Prostate gland (tissue), 2 donors: ENCODE results near the gene DPYSL5. TPM values are rescaled to one million over a fixed set of nuclear protein-coding genes. Genes with fewer than 3 reads are reported as not detected.

Source experiments
- DNase-seq: peaks from one replicate; pipeline ENCODE4 v3.0.0-alpha.2; 2019; ENCODE audit warnings: low spot score
- H3K27ac ChIP-seq, 2 donors: fragments of 200-600 bp; sonication (generic); 2 replicates each; pipeline ENCODE4 v1.5.1; 2017 to 2019
- H3K27me3 ChIP-seq: fragments of 200-600 bp; sonication (generic); replicated peaks from 2 replicates; pipeline ENCODE4 v1.5.1; 2019; ENCODE audit not compliant: insufficient read depth
- H3K36me3 ChIP-seq, 2 donors: fragments of 200-600 bp; sonication (generic); 1 replicate in 1 of 2; 2 replicates in 1 of 2; pipeline versions ENCODE4 v1.5.1 to v1.8.1; 2017 to 2019
- H3K4me1 ChIP-seq: fragments of 200-600 bp; sonication (generic); replicated peaks from 2 replicates; pipeline ENCODE4 v1.5.1; 2019
- H3K4me3 ChIP-seq, 2 donors: fragments of 200-600 bp; sonication (generic); 2 replicates each; pipeline ENCODE4 v1.5.1; 2017 to 2019
- H3K9me3 ChIP-seq: fragments of 200-600 bp; sonication (generic); 2 replicates; pipeline ENCODE4 v1.5.1; 2017
- CTCF ChIP-seq, 4 experiments: fragments of 200-600 bp in 2 of 4; fragments of 450-650 bp in 2 of 4; sonication (generic) in 2 of 4; IDR thresholded peaks; 1 replicate in 3 of 4; 2 replicates in 1 of 4; pipeline ENCODE4 v1.5.1; 2016 to 2019; ENCODE audit warnings: antibody characterized with exemption in 4 of 4, mild to moderate bottlenecking in 2 of 4, moderate library complexity in 2 of 4
- POLR2A ChIP-seq: fragments of 450-650 bp; IDR thresholded peaks from one replicate; pipeline ENCODE4 v1.6.1; 2016; ENCODE audit warnings: antibody characterized with exemption, mild to moderate bottlenecking
- POLR2AphosphoS5 ChIP-seq: sonication (generic); formaldehyde crosslinking; IDR thresholded peaks from one replicate; pipeline ENCODE4 v1.6.1; 2017; ENCODE audit warnings: antibody characterized with exemption
- WGBS: methylation state at CpG from one replicate; pipeline ENCODE4 v1.1.5; 2018; 5-methylcytosine and 5-hydroxymethylcytosine counted together
- intact Hi-C: fragments of 100-400 bp; cut with DNase I; formaldehyde crosslinking; loops from one replicate; pipeline ENCODE4 v1.14.2; 2022
- total RNA-seq, 2 donors: library from RNA; depleted of rRNA; stranded (reverse); fragments of >200 nt; gene quantifications; one replicate each; pipeline ENCODE4 v1.1.0, GENCODE V29; 2016

DPYSL5 gene
- total RNA-seq, 2 donors from 2014 or later: 1.2 TPM; not detected in 1

GRCh38 chr2:26860211-26860850, 12.4 kb downstream of the DPYSL5 start:
- H3K9me3 ChIP-seq: no peaks in the 10 kb centered on the region
- no peaks in the 10 kb centered on the region for H3K27me3 ChIP-seq
- WGBS: 67% methylated on average over 3 of the region's 3 CpGs
- no peak for DNase-seq
- intact Hi-C loops: no loop called here
- TF ChIP-seq POLR2AphosphoS5: no peak
- TF ChIP-seq CTCF (IDR thresholded peaks at IDR 0.05): no peak
- TF ChIP-seq POLR2A: no peak
- no peak overlapping the region for H3K27ac ChIP-seq
- H3K4me3 ChIP-seq: no peak overlapping the region
- H3K36me3 ChIP-seq: no peaks in the 10 kb centered on the region
- no peaks in the 10 kb centered on the region for H3K4me1 ChIP-seq

- no peaks in the 10 kb centered on the region for H3K27me3 ChIP-seq
- H3K9me3 ChIP-seq: no peaks in the 10 kb centered on the region
- H3K4me1 ChIP-seq: no peaks in the 10 kb centered on the region
- 83% methylated on average over 2 of the region's 2 CpGs for WGBS
- no peak overlapping the region for H3K27ac ChIP-seq
- intact Hi-C loops: no loop called here
- no peak for DNase-seq
- no peak overlapping the region for H3K4me3 ChIP-seq
- no peaks in the 10 kb centered on the region for H3K36me3 ChIP-seq
- TF ChIP-seq CTCF (IDR thresholded peaks at IDR 0.05) (no peak), POLR2AphosphoS5 (no peak), POLR2A (no peak)
Observed at GRCh38 chr2:26861610-26862224, 13.8 kb downstream of the DPYSL5 start.

DNA sequence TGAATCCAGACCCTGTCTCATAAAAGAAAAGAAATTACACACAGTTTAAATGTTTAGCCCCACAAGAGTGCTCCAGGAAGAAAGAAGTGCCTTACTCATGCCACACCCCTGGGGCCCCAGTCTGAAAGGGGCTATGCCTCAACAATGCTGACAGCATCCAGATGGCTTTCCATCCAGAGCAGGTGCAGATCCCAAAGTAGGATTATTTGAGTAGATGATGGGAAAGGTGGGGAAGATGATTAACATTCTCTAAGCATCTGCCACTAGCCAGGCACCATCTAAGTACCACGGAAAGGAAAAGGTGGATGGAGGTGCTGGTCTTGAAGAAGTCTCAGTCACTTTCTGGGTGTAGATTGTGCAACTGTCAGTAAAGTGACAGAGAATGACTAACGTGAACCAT, 16.3 kb downstream of the DPYSL5 start:
- Histone ChIP-seq H3K27me3 (no peaks in the 10 kb centered on the region), H3K4me3 (no peak overlapping the region), H3K4me1 (no peaks in the 10 kb centered on the region), H3K36me3 (no peaks in the 10 kb centered on the region), H3K27ac (no peak overlapping the region), H3K9me3 (no peaks in the 10 kb centered on the region)
- WGBS: 81% methylated on average over 2 of the region's 2 CpGs
- TF ChIP-seq CTCF (IDR thresholded peaks at IDR 0.05): no peak
- no peak for TF ChIP-seq POLR2A
- no peak for TF ChIP-seq POLR2AphosphoS5
- DNase-seq: no peak
- intact Hi-C loops: no loop called here

DNA sequence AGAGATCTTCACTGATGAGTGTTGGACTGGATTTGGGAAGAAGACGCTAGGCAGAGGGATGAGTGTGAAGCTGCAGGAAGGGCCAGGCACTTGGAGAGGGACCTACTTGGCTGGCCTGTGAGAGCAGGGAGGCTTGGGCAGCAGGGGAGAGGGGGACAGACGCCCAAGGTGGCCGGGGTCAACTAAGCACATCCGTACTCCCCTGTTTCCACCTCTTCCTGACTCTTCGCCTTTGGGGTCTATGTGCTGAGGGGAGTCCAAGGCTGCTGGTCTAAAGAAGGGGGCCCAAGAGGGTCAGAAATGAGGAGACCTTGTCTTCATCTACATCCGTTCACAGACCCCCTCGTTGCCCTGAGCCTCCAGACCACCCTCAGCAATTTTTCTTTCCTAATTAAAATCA, 16.7 kb downstream of the DPYSL5 start:
- H3K27me3 ChIP-seq: no peaks in the 10 kb centered on the region
- no peak for DNase-seq
- no peak overlapping the region for H3K27ac ChIP-seq
- H3K4me3 ChIP-seq: no peak overlapping the region
- intact Hi-C loops: no loop called here
- no peaks in the 10 kb centered on the region for H3K4me1 ChIP-seq
- H3K36me3 ChIP-seq: no peaks in the 10 kb centered on the region
- TF ChIP-seq POLR2A: no peak
- TF ChIP-seq POLR2AphosphoS5: no peak
- no peak for TF ChIP-seq CTCF (IDR thresholded peaks at IDR 0.05)
- no peaks in the 10 kb centered on the region for H3K9me3 ChIP-seq
- WGBS: 87% methylated on average over 7 of the region's 7 CpGs

DNA sequence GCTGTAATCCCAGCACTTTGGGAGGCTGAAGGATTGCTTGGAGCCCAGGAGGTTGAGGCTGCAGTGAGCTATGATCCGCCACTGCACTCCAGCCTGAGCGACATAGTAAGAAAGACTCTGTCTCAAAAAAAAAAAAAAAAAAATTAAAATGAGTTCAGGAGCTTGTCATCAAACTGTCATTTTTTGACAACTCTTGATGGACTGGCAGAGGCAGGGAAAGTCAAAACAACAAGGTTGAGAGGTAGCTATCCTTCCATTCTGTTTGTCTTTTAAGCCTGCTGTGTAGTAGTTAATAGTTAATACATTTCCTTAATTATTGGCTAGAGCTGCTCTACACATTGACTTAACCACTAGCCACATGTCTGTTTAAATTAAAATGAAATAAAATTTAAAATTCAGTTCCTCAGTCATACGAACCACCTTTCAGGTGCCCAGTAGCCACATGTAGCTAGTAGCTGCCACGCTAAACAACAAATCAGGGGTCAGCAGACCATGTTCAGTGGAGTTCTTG, 22.7 kb downstream of the DPYSL5 start:
- Histone ChIP-seq H3K36me3 (no peaks in the 10 kb centered on the region), H3K27me3 (no peaks in the 10 kb centered on the region), H3K4me3 (no peak overlapping the region), H3K9me3 (no peaks in the 10 kb centered on the region), H3K27ac (no peak overlapping the region), H3K4me1 (no peaks in the 10 kb centered on the region)
- 90% methylated on average over 4 of the region's 4 CpGs for WGBS
- intact Hi-C loops: no loop called here
- no peak for TF ChIP-seq POLR2A
- no peak for TF ChIP-seq POLR2AphosphoS5
- TF ChIP-seq CTCF (IDR thresholded peaks at IDR 0.05): no peak
- DNase-seq: no peak
